PFSK-1 (cell line): ENCODE measurements around the gene AFDN.

Source experiments
- FOXP2 ChIP-seq: optimal IDR thresholded peaks from 2 replicates; pipeline ENCODE3; 2011; ENCODE audit warnings: borderline replicate concordance, control low read depth, inconsistent platforms; ENCODE audit not compliant: insufficient read depth; ENCODE audit errors: extremely low read length, extremely low read depth
- POLR2AphosphoS5 ChIP-seq: IDR thresholded peaks from 2 replicates; pipeline ENCODE4 v1.6.1; 2012; ENCODE audit warnings: low read depth, mild to moderate bottlenecking, control low read depth, low read length, moderate library complexity
- SIN3A ChIP-seq: IDR thresholded peaks from 2 replicates; pipeline ENCODE4 v1.6.1; 2012; ENCODE audit warnings: mild to moderate bottlenecking, low read length, moderate library complexity, borderline replicate concordance; ENCODE audit not compliant: insufficient read depth
- TF ChIP-seq, protein P1 (sequence below), 2 experiments: IDR thresholded peaks; 2 replicates each; pipeline versions ENCODE4 v1.6.1 to v1.8.0; 2011 to 2012; ENCODE audit warnings: low read depth in 2 of 2, low read length in 2 of 2, control low read depth in 1 of 2, inconsistent platforms in 1 of 2, mild to moderate bottlenecking in 1 of 2, moderate library complexity in 1 of 2; ENCODE audit not compliant: insufficient read depth in 1 of 2

- TF ChIP-seq SIN3A (no peak), FOXP2 (no peak), POLR2AphosphoS5 (no peak)
- TF ChIP-seq, protein P1, sequence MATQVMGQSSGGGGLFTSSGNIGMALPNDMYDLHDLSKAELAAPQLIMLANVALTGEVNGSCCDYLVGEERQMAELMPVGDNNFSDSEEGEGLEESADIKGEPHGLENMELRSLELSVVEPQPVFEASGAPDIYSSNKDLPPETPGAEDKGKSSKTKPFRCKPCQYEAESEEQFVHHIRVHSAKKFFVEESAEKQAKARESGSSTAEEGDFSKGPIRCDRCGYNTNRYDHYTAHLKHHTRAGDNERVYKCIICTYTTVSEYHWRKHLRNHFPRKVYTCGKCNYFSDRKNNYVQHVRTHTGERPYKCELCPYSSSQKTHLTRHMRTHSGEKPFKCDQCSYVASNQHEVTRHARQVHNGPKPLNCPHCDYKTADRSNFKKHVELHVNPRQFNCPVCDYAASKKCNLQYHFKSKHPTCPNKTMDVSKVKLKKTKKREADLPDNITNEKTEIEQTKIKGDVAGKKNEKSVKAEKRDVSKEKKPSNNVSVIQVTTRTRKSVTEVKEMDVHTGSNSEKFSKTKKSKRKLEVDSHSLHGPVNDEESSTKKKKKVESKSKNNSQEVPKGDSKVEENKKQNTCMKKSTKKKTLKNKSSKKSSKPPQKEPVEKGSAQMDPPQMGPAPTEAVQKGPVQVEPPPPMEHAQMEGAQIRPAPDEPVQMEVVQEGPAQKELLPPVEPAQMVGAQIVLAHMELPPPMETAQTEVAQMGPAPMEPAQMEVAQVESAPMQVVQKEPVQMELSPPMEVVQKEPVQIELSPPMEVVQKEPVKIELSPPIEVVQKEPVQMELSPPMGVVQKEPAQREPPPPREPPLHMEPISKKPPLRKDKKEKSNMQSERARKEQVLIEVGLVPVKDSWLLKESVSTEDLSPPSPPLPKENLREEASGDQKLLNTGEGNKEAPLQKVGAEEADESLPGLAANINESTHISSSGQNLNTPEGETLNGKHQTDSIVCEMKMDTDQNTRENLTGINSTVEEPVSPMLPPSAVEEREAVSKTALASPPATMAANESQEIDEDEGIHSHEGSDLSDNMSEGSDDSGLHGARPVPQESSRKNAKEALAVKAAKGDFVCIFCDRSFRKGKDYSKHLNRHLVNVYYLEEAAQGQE (IDR thresholded peaks at IDR 0.05; ENCODE audit: insufficient read depth in 1 of 2, low read depth in 2 of 2, low read length in 2 of 2) = no peak
These were observed 93.5 kb downstream of the AFDN start for GRCh38 chr6:167920165-167920564.
